Caco-2 (cell line): ENCODE measurements around the gene MAP3K7. TPM values are rescaled to one million over a fixed set of nuclear protein-coding genes. Genes with fewer than 3 reads are reported as not detected.

Experiments
- BruUV-seq: library from RNA; stranded (reverse); fragments of 400-500 nt; replicated peaks from 2 replicates; lab custom pipeline; 2021; lab: Mats Ljungman, UMichigan
- CTCF ChIA-PET: fragments of 300-600 bp; sonication (Branson Sonifier 250); formaldehyde crosslinking; loops from one replicate; lab custom pipeline; 2022; ENCODE audit warnings: antibody characterized with exemption; lab: Charles Lee
- POLR2A ChIA-PET: fragments of 300-600 bp; sonication (Branson Sonifier 250); formaldehyde crosslinking; loops from one replicate; lab custom pipeline; 2022; ENCODE audit warnings: antibody characterized with exemption; lab: Charles Lee
- DNase-seq, 2 experiments: peaks; one replicate each; pipeline versions ENCODE4 v3.0.0 to v3.0.0-alpha.2; 2020 to 2022
- H3K27me3 ChIP-seq: replicated peaks from 2 replicates; pipeline ENCODE4 v1.6.0; 2011; ENCODE audit warnings: low read length; ENCODE audit not compliant: control insufficient read depth, insufficient read depth
- H3K36me3 ChIP-seq: 2 replicates; pipeline ENCODE4 v1.5.1; 2011; ENCODE audit warnings: low read length; ENCODE audit not compliant: control insufficient read depth, insufficient read depth
- H3K4me1 ChIP-seq: fragments of 250-450 bp; sonication (Bioruptor Pico); 2 replicates; pipeline ENCODE4 v1.5.1; 2020; ENCODE audit warnings: mild to moderate bottlenecking
- H3K4me3 ChIP-seq: 2 replicates; pipeline ENCODE4 v1.5.1; 2011; ENCODE audit warnings: low read depth, mild to moderate bottlenecking, control low read depth, low read length
- H3K9me3 ChIP-seq: fragments of 250-450 bp; sonication (Bioruptor Pico); 2 replicates; pipeline ENCODE4 v1.5.1; 2020; ENCODE audit warnings: mild to moderate bottlenecking, moderate library complexity
- H3K27ac Mint-ChIP-seq: one replicate; pipeline ENCODE4 v1.8.0; 2022; ENCODE audit warnings: mixed read lengths; ENCODE audit not compliant: unreplicated experiment
- H3K27me3 Mint-ChIP-seq: one replicate; pipeline ENCODE4 v1.8.0; 2022; ENCODE audit warnings: mixed read lengths; ENCODE audit not compliant: insufficient read depth, unreplicated experiment
- H3K36me3 Mint-ChIP-seq: one replicate; pipeline ENCODE4 v1.8.0; 2022; ENCODE audit warnings: mild to moderate bottlenecking, mixed read lengths; ENCODE audit not compliant: insufficient read depth, unreplicated experiment
- H3K4me1 Mint-ChIP-seq: one replicate; pipeline ENCODE4 v1.8.0; 2022; ENCODE audit warnings: low read depth, mixed read lengths; ENCODE audit not compliant: unreplicated experiment
- H3K4me3 Mint-ChIP-seq: one replicate; pipeline ENCODE4 v1.8.0; 2022; ENCODE audit warnings: mild to moderate bottlenecking, moderate library complexity, mixed read lengths; ENCODE audit not compliant: unreplicated experiment
- H3K9me3 Mint-ChIP-seq: one replicate; pipeline ENCODE4 v1.8.0; 2022; ENCODE audit warnings: mixed read lengths; ENCODE audit not compliant: unreplicated experiment
- CTCF ChIP-seq, 2 experiments: fragments of 200-600 bp in 1 of 2; IDR thresholded peaks; 1 replicate in 1 of 2; 2 replicates in 1 of 2; pipeline versions ENCODE4 v1.5.1 to v1.8.0; 2011 to 2022; ENCODE audit warnings: antibody characterized with exemption in 1 of 2, control low read depth in 1 of 2, inconsistent platforms in 1 of 2, low read depth in 1 of 2, low read length in 1 of 2, mild to moderate bottlenecking in 1 of 2, moderate library complexity in 1 of 2; ENCODE audit not compliant: insufficient read depth in 1 of 2, severe bottlenecking in 1 of 2, unreplicated experiment in 1 of 2
- intact Hi-C: fragments of 100-400 bp; cut with micrococcal nuclease; formaldehyde crosslinking; loops from one replicate; pipeline ENCODE4 v1.10.0; 2022; ENCODE audit not compliant: unreplicated experiment
- total RNA-seq: library from RNA; stranded (reverse); gene quantifications from 2 replicates; pipeline ENCODE4 v1.2.3, GENCODE V29; 2022

Gene MAP3K7
- total RNA-seq, 1 experiment from 2014 or later: 27.7 TPM

- ChIA-PET POLR2A (no interaction called here), CTCF (no interaction called here)
- Mint-ChIP-seq H3K27me3 (peaks cover 9% of the 10 kb centered on the region), H3K36me3 (no peaks in the 10 kb centered on the region), H3K4me1 (no peaks in the 10 kb centered on the region), H3K27ac (no peak overlapping the region), H3K4me3 (no peak overlapping the region), H3K9me3 (peaks cover 9% of the 10 kb centered on the region)
- intact Hi-C loops: no loop called here
- Histone ChIP-seq H3K9me3 (no peaks in the 10 kb centered on the region), H3K27me3 (no peaks in the 10 kb centered on the region; the same call in none of the 2 replicates), H3K36me3 (no peaks in the 10 kb centered on the region), H3K4me3 (no peak overlapping the region), H3K4me1 (no peaks in the 10 kb centered on the region)
- no peak for DNase-seq
- TF ChIP-seq CTCF (IDR thresholded peaks at IDR 0.05; ENCODE audit: insufficient read depth in 1 of 2, low read depth in 1 of 2, low read length in 1 of 2, severe bottlenecking in 1 of 2, unreplicated experiment in 1 of 2): no peak
- BruUV-seq: no TSS peak
Measured at GRCh38 chr6:90490030-90490716, 96.7 kb downstream of the MAP3K7 start.

DNA sequence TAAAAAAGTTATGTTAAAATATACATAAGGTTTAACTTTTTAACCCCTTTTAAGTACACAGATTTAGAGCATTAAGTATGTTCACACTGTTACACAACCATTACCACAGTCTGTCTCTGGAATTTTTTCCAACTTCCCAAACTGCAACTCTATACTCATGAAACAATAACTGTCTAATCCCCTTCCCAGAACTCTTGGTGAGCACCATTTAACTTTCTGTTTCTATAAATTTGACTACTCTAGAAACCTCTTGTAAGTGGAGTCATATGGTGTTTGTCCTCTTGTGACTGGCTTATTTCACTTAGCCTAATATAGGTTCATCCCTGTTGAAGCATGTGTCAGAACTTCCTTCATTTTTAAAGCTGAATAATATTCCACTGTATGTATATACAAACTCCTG is 98.1 kb downstream of the MAP3K7 start:
- no peaks in the 10 kb centered on the region; the same call in none of the 2 replicates for H3K27me3 ChIP-seq
- POLR2A ChIA-PET: no interaction called here
- CTCF ChIA-PET: interaction anchor here (0.7 kb wide), 1 partner anchor 698 kb away, joined by 4 read pairs; no protein-coding TSS in a partner anchor
- H3K4me1 Mint-ChIP-seq: no peaks in the 10 kb centered on the region
- H3K27me3 Mint-ChIP-seq: peaks cover 9% of the 10 kb centered on the region
- no peak for DNase-seq
- peaks cover 9% of the 10 kb centered on the region for H3K9me3 Mint-ChIP-seq
- no peaks in the 10 kb centered on the region for H3K36me3 ChIP-seq
- H3K27ac Mint-ChIP-seq: no peak overlapping the region
- no peak for TF ChIP-seq CTCF (IDR thresholded peaks at IDR 0.05; ENCODE audit: insufficient read depth in 1 of 2, low read depth in 1 of 2, low read length in 1 of 2, severe bottlenecking in 1 of 2, unreplicated experiment in 1 of 2)
- no peaks in the 10 kb centered on the region for H3K4me1 ChIP-seq
- H3K9me3 ChIP-seq: no peaks in the 10 kb centered on the region
- intact Hi-C loops: no loop called here
- H3K36me3 Mint-ChIP-seq: no peaks in the 10 kb centered on the region
- BruUV-seq: no TSS peak
- H3K4me3 ChIP-seq: no peak overlapping the region
- no peak overlapping the region for H3K4me3 Mint-ChIP-seq

- no TSS peak for BruUV-seq
- no peaks in the 10 kb centered on the region for H3K27me3 Mint-ChIP-seq
- Histone ChIP-seq H3K9me3 (no peaks in the 10 kb centered on the region), H3K27me3 (no peaks in the 10 kb centered on the region; the same call in none of the 2 replicates), H3K4me3 (no peak overlapping the region), H3K36me3 (no peaks in the 10 kb centered on the region), H3K4me1 (no peaks in the 10 kb centered on the region)
- intact Hi-C loops: no loop called here
- ChIA-PET CTCF (no interaction called here), POLR2A (no interaction called here)
- no peak overlapping the region for H3K4me3 Mint-ChIP-seq
- no peak for DNase-seq
- no peak for TF ChIP-seq CTCF (IDR thresholded peaks at IDR 0.05; ENCODE audit: insufficient read depth in 1 of 2, low read depth in 1 of 2, low read length in 1 of 2, severe bottlenecking in 1 of 2, unreplicated experiment in 1 of 2)
- no peaks in the 10 kb centered on the region for H3K4me1 Mint-ChIP-seq
- H3K27ac Mint-ChIP-seq: no peak overlapping the region
- peaks cover 9% of the 10 kb centered on the region for H3K9me3 Mint-ChIP-seq
- no peaks in the 10 kb centered on the region for H3K36me3 Mint-ChIP-seq
Measured at GRCh38 chr6:90485635-90486277, 101.1 kb downstream of the MAP3K7 start.
